Neural cell (in vitro differentiated cells): ENCODE measurements around the gene CBL. TPM values are rescaled to one million over a fixed set of nuclear protein-coding genes. Genes with fewer than 3 reads are reported as not detected.

Experiments used
- H2AFZ ChIP-seq: fragments of 200-600, 300-800 bp; sonication (generic), shearing (Covaris generic); 2 replicates; pipeline ENCODE4 v1.6.0; 2014; ENCODE audit warnings: low read depth, mild to moderate bottlenecking, antibody characterized with exemption, low read length, moderate library complexity
- H3F3A ChIP-seq: fragments of 200-600 bp; shearing (Covaris generic); 2 replicates; pipeline ENCODE4 v1.6.1; 2016; ENCODE audit warnings: mild to moderate bottlenecking, moderate library complexity, mixed read lengths, antibody characterized with exemption, low read length; ENCODE audit not compliant: insufficient read depth, poor library complexity, severe bottlenecking
- H3K27ac ChIP-seq: fragments of 200-600, 300-800 bp; sonication (generic), shearing (Covaris generic); 2 replicates; pipeline ENCODE4 v1.5.1; 2014; ENCODE audit warnings: mild to moderate bottlenecking, low read length, moderate library complexity
- H3K27me3 ChIP-seq: fragments of 300-800, 200-600 bp; sonication (generic), shearing (Covaris generic); 2 replicates; pipeline ENCODE4 v1.6.0; 2014; ENCODE audit warnings: mild to moderate bottlenecking, low read depth, low read length, moderate library complexity; ENCODE audit not compliant: insufficient read depth
- H3K36me3 ChIP-seq: fragments of 300-800, 200-600 bp; sonication (generic), shearing (Covaris generic); 2 replicates; pipeline ENCODE4 v1.5.1; 2014; ENCODE audit warnings: mild to moderate bottlenecking, antibody characterized with exemption, low read length, moderate library complexity; ENCODE audit not compliant: insufficient read depth
- H3K4me2 ChIP-seq: fragments of 300-800, 200-600 bp; sonication (generic), shearing (Covaris generic); 2 replicates; pipeline ENCODE4 v1.6.0; 2014; ENCODE audit warnings: mild to moderate bottlenecking, low read length
- H3K4me3 ChIP-seq: fragments of 300-800, 200-600 bp; sonication (generic), shearing (Covaris generic); 2 replicates; pipeline ENCODE4 v1.5.1; 2014; ENCODE audit warnings: mild to moderate bottlenecking, low read length, moderate library complexity
- H3K79me2 ChIP-seq: fragments of 200-600 bp; shearing (Covaris generic); replicated peaks from 2 replicates; pipeline ENCODE4 v1.6.0; 2014; ENCODE audit warnings: mild to moderate bottlenecking, low read length, moderate library complexity; ENCODE audit not compliant: insufficient read depth
- H3K9ac ChIP-seq: fragments of 300-800, 200-600 bp; sonication (generic), shearing (Covaris generic); 2 replicates; pipeline ENCODE4 v1.6.1; 2016; ENCODE audit warnings: mild to moderate bottlenecking, low read length, mixed read lengths
- H3K9me2 ChIP-seq: fragments of 200-600 bp; shearing (Covaris generic); 2 replicates; pipeline ENCODE4 v1.6.1; 2016; ENCODE audit warnings: mild to moderate bottlenecking, low read length, mixed read lengths; ENCODE audit not compliant: insufficient read depth
- H3K9me3 ChIP-seq: fragments of 200-600, 300-800 bp; sonication (generic), shearing (Covaris generic); 2 replicates; pipeline ENCODE4 v1.6.1; 2016; ENCODE audit warnings: mild to moderate bottlenecking, mixed run types, low read length, moderate library complexity, mixed read lengths
- H4K20me1 ChIP-seq: fragments of 200-600 bp; shearing (Covaris generic); 2 replicates; pipeline ENCODE4 v1.6.1; 2016; ENCODE audit warnings: mild to moderate bottlenecking, mixed run types; ENCODE audit not compliant: insufficient read depth
- EP300 ChIP-seq: fragments of 450-650 bp; conservative IDR thresholded peaks from 2 replicates; pipeline ENCODE4 v1.6.1; 2014; ENCODE audit warnings: antibody characterized with exemption, mild to moderate bottlenecking, moderate library complexity; ENCODE audit not compliant: poor library complexity, severe bottlenecking
- EZH2 ChIP-seq: fragments of 200-600, 300-800 bp; shearing (Covaris generic), sonication (generic); IDR thresholded peaks from 2 replicates; pipeline ENCODE4 v1.6.1; 2014; ENCODE audit warnings: antibody characterized with exemption, low read length, borderline replicate concordance, mild to moderate bottlenecking; ENCODE audit not compliant: insufficient read depth, poor library complexity, severe bottlenecking
- MXI1 ChIP-seq: fragments of 450-650 bp; conservative IDR thresholded peaks from 2 replicates; pipeline ENCODE4 v1.6.1; 2014; ENCODE audit warnings: antibody characterized with exemption, mild to moderate bottlenecking; ENCODE audit not compliant: poor library complexity, severe bottlenecking
- POLR2AphosphoS5 ChIP-seq: IDR thresholded peaks from 2 replicates; pipeline ENCODE4 v1.6.1; 2012
- RAD21 ChIP-seq: fragments of 450-650 bp; conservative IDR thresholded peaks from 2 replicates; pipeline ENCODE4 v1.6.1; 2014; ENCODE audit warnings: antibody characterized with exemption, mild to moderate bottlenecking, moderate library complexity
- SMC3 ChIP-seq: fragments of 450-650 bp; conservative IDR thresholded peaks from 2 replicates; pipeline ENCODE4 v1.6.1; 2014; ENCODE audit warnings: antibody characterized with exemption, mild to moderate bottlenecking, moderate library complexity; ENCODE audit not compliant: poor library complexity
- TAF1 ChIP-seq: IDR thresholded peaks from 2 replicates; pipeline ENCODE4 v1.6.1; 2012; ENCODE audit warnings: low read depth
- polyA plus RNA-seq: library from polyadenylated mRNA; depleted of rRNA; stranded (reverse); fragments of >200 nt; gene quantifications from 2 replicates; pipeline ENCODE4 v1.2.3, GENCODE V29; 2014
- TF ChIP-seq, protein P1 (sequence below): IDR thresholded peaks from 2 replicates; pipeline ENCODE4 v1.6.1; 2012; ENCODE audit warnings: borderline replicate concordance
- TF ChIP-seq, protein P2 (sequence below): fragments of 450-650 bp; IDR thresholded peaks from 2 replicates; pipeline ENCODE4 v1.5.1; 2014; ENCODE audit warnings: antibody characterized with exemption, mild to moderate bottlenecking, moderate library complexity; ENCODE audit not compliant: poor library complexity, severe bottlenecking

CBL gene
- polyA plus RNA-seq, 1 donor from 2014 or later = 10.5 TPM

DNA sequence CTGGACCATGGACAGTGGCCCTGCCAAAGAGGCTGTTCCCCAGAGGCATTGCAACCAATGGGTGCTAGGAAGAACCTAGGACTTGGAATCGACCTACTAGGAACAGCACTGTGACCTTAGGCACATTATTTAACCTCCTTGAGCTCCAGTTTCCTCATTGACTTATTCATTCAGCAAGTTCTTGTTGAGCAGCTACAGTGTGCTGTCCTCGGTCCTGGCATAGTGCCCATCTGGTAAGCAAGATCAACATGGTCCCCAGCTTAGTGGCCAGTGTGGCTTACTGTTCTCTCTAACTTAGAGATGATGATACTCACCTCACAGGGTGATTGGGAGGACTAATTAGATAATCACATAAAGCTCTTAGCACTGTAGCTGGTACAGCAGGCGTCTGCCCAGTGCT lies 49.1 kb upstream of the CBL start:
- Histone ChIP-seq H3K27me3 (no peaks in the 10 kb centered on the region), H3K9ac (no peak overlapping the region), H3K4me2 (no peak overlapping the region), H3K27ac (no peak overlapping the region), H2AFZ (no peak overlapping the region), H4K20me1 (no peaks in the 10 kb centered on the region), H3K9me2 (no peaks in the 10 kb centered on the region), H3K36me3 (no peaks in the 10 kb centered on the region), H3K4me3 (no peak overlapping the region), H3K79me2 (no peaks in the 10 kb centered on the region), H3K9me3 (no peaks in the 10 kb centered on the region), H3F3A (no peaks in the 10 kb centered on the region)
- TF ChIP-seq, protein P1, sequence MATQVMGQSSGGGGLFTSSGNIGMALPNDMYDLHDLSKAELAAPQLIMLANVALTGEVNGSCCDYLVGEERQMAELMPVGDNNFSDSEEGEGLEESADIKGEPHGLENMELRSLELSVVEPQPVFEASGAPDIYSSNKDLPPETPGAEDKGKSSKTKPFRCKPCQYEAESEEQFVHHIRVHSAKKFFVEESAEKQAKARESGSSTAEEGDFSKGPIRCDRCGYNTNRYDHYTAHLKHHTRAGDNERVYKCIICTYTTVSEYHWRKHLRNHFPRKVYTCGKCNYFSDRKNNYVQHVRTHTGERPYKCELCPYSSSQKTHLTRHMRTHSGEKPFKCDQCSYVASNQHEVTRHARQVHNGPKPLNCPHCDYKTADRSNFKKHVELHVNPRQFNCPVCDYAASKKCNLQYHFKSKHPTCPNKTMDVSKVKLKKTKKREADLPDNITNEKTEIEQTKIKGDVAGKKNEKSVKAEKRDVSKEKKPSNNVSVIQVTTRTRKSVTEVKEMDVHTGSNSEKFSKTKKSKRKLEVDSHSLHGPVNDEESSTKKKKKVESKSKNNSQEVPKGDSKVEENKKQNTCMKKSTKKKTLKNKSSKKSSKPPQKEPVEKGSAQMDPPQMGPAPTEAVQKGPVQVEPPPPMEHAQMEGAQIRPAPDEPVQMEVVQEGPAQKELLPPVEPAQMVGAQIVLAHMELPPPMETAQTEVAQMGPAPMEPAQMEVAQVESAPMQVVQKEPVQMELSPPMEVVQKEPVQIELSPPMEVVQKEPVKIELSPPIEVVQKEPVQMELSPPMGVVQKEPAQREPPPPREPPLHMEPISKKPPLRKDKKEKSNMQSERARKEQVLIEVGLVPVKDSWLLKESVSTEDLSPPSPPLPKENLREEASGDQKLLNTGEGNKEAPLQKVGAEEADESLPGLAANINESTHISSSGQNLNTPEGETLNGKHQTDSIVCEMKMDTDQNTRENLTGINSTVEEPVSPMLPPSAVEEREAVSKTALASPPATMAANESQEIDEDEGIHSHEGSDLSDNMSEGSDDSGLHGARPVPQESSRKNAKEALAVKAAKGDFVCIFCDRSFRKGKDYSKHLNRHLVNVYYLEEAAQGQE = no peak
- TF ChIP-seq, protein P2, sequence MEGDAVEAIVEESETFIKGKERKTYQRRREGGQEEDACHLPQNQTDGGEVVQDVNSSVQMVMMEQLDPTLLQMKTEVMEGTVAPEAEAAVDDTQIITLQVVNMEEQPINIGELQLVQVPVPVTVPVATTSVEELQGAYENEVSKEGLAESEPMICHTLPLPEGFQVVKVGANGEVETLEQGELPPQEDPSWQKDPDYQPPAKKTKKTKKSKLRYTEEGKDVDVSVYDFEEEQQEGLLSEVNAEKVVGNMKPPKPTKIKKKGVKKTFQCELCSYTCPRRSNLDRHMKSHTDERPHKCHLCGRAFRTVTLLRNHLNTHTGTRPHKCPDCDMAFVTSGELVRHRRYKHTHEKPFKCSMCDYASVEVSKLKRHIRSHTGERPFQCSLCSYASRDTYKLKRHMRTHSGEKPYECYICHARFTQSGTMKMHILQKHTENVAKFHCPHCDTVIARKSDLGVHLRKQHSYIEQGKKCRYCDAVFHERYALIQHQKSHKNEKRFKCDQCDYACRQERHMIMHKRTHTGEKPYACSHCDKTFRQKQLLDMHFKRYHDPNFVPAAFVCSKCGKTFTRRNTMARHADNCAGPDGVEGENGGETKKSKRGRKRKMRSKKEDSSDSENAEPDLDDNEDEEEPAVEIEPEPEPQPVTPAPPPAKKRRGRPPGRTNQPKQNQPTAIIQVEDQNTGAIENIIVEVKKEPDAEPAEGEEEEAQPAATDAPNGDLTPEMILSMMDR = no peak
- TF ChIP-seq EP300 = no peak
- TF ChIP-seq EZH2 = no peak
- no peak for TF ChIP-seq POLR2AphosphoS5
- no peak for TF ChIP-seq MXI1
- TF ChIP-seq RAD21 = no peak
- no peak for TF ChIP-seq SMC3
- no peak for TF ChIP-seq TAF1

DNA sequence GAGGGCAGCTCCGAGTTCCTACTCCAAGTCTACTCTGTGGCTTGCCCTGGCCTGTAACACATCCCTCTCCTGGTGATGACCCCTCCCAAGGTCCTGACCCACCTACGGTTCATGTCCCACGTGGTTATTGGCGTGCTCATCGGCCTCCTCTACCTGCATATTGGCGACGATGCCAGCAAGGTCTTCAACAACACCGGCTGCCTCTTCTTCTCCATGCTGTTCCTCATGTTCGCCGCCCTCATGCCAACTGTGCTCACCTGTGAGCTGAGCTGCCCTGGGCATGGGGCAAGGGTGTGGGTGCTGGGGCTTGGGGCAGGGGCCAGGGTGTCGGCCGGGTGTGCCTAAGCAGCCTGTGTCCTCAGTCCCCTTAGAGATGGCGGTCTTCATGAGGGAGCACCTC lies 47.7 kb upstream of the CBL start:
- Histone ChIP-seq H3K4me3 (no peak overlapping the region), H3K36me3 (no peaks in the 10 kb centered on the region), H3K9me3 (no peaks in the 10 kb centered on the region), H3K27me3 (no peaks in the 10 kb centered on the region), H3K9me2 (no peaks in the 10 kb centered on the region), H4K20me1 (no peaks in the 10 kb centered on the region), H3K79me2 (no peaks in the 10 kb centered on the region), H3K4me2 (no peak overlapping the region), H2AFZ (no peak overlapping the region), H3F3A (no peaks in the 10 kb centered on the region), H3K9ac (no peak overlapping the region), H3K27ac (no peak overlapping the region)
- TF ChIP-seq MXI1 (no peak), POLR2AphosphoS5 (no peak), TAF1 (no peak), SMC3 (no peak), RAD21 (no peak), EP300 (no peak), EZH2 (no peak)
- TF ChIP-seq, protein P1 = no peak
- TF ChIP-seq, protein P2 = no peak
